CD4-positive, CD25-positive, alpha-beta regulatory T cell (primary cell): ENCODE measurements around the gene TUG1. TPM values are rescaled to one million over a fixed set of nuclear protein-coding genes. Genes with fewer than 3 reads are reported as not detected.

Experiments
- ATAC-seq, 2 donors: fragments of 150-1000 bp; cut with Tn5 transposase; one replicate each; pipeline ENCODE4 v1.10.0; 2021; ENCODE audit warnings: low read depth in 2 of 2, moderate number of reproducible peaks in 2 of 2, moderate library complexity in 1 of 2
- DNase-seq, 3 donors: peaks; one replicate each; pipeline versions ENCODE4 v3.0.0 to v3.0.0-alpha.2; 2012 to 2022; ENCODE audit warnings: mixed read lengths in 1 of 3
- H3K27ac ChIP-seq: one replicate; pipeline ENCODE4 v1.7.0; 2013; ENCODE audit warnings: mild to moderate bottlenecking, low read length; ENCODE audit not compliant: insufficient read depth, poor library complexity, severe bottlenecking
- H3K27me3 ChIP-seq: one replicate; pipeline ENCODE4 v1.7.0; 2013; ENCODE audit warnings: low read length; ENCODE audit not compliant: control insufficient read depth, insufficient read depth
- H3K36me3 ChIP-seq: one replicate; pipeline ENCODE4 v1.7.0; 2013; ENCODE audit warnings: mild to moderate bottlenecking, low read length, moderate library complexity; ENCODE audit not compliant: control insufficient read depth, insufficient read depth
- H3K4me1 ChIP-seq: 2 replicates; pipeline ENCODE4 v1.7.0; 2013; ENCODE audit warnings: mild to moderate bottlenecking, low read length; ENCODE audit not compliant: insufficient read depth, control insufficient read depth, poor library complexity, severe bottlenecking
- H3K4me3 ChIP-seq: one replicate; pipeline ENCODE4 v1.7.0; 2013; ENCODE audit warnings: low read depth, mild to moderate bottlenecking, low read length, moderate library complexity
- H3K9me3 ChIP-seq, 2 experiments: 1 replicate in 1 of 2; 2 replicates in 1 of 2; pipeline ENCODE4 v1.7.0; 2013; ENCODE audit warnings: low read length in 2 of 2, mild to moderate bottlenecking in 1 of 2, moderate library complexity in 1 of 2; ENCODE audit not compliant: control insufficient read depth in 2 of 2
- H3K27ac Mint-ChIP-seq, 3 donors: one replicate each; pipeline ENCODE4 v1.8.0; 2020 to 2022; ENCODE audit warnings: mild to moderate bottlenecking in 3 of 3, mixed read lengths in 3 of 3, moderate library complexity in 2 of 3
- H3K27me3 Mint-ChIP-seq: one replicate; pipeline ENCODE4 v1.8.0; 2022; ENCODE audit warnings: mild to moderate bottlenecking, mixed read lengths
- H3K36me3 Mint-ChIP-seq: one replicate; pipeline ENCODE4 v1.8.0; 2020; ENCODE audit warnings: mixed read lengths
- H3K4me1 Mint-ChIP-seq, 4 donors: one replicate each; pipeline ENCODE4 v1.8.0; 2020 to 2022; ENCODE audit warnings: mixed read lengths in 4 of 4, mild to moderate bottlenecking in 1 of 4
- H3K4me3 Mint-ChIP-seq, 4 donors: one replicate each; pipeline ENCODE4 v1.8.0; 2020 to 2022; ENCODE audit warnings: mild to moderate bottlenecking in 4 of 4, mixed read lengths in 4 of 4, moderate library complexity in 3 of 4
- H3K9me3 Mint-ChIP-seq, 7 donors: one replicate each; pipeline ENCODE4 v1.8.0; 2020 to 2022; ENCODE audit warnings: mixed read lengths in 7 of 7, mild to moderate bottlenecking in 3 of 7, moderate library complexity in 2 of 7
- polyA plus RNA-seq, 4 donors: library from polyadenylated mRNA; unstranded; fragments of 300-500 nt; fragmentation: Illumina TruSeq; gene quantifications; one replicate each; pipeline ENCODE4 v1.2.3, GENCODE V29; 2021
- total RNA-seq: library from RNA; stranded (reverse); gene quantifications from one replicate; pipeline ENCODE4 v1.2.3, GENCODE V29; 2022

TUG1 gene
- total and polyA plus RNA-seq, 5 donors from 2014 or later = 18.2 to 90.9 (median 21.9) TPM

- peaks cover 4 to 37% (median 17%) of the 10 kb centered on the region in 7 donors for H3K9me3 Mint-ChIP-seq
- Histone ChIP-seq H3K36me3 (no peaks in the 10 kb centered on the region), H3K4me3 (no peak overlapping the region), H3K27ac (no peak overlapping the region), H3K27me3 (no peaks in the 10 kb centered on the region), H3K9me3 (peaks cover 24 to 61% of the 10 kb centered on the region in 2 experiments), H3K4me1 (no peaks in the 10 kb centered on the region)
- no peak overlapping the region for H3K27ac Mint-ChIP-seq
- H3K4me3 Mint-ChIP-seq = no peak overlapping the region
- H3K36me3 Mint-ChIP-seq = peaks cover 4% of the 10 kb centered on the region
- ATAC-seq (no peak), DNase-seq (no peak)
- H3K27me3 Mint-ChIP-seq = peaks cover 9% of the 10 kb centered on the region
- no peaks in the 10 kb centered on the region for H3K4me1 Mint-ChIP-seq
These were observed 20.4 kb downstream of the TUG1 start for GRCh38 chr22:30989474-30989873.

GRCh38 chr22:30990690-30991089 lies 21.6 kb downstream of the TUG1 start:
- Mint-ChIP-seq H3K9me3 (peaks cover 0 to 31% (median 13%) of the 10 kb centered on the region in 7 donors), H3K4me1 (no peaks in the 10 kb centered on the region), H3K27me3 (peaks cover 9% of the 10 kb centered on the region), H3K4me3 (no peak overlapping the region), H3K36me3 (peaks cover 4% of the 10 kb centered on the region), H3K27ac (no peak overlapping the region)
- Histone ChIP-seq H3K36me3 (no peaks in the 10 kb centered on the region), H3K9me3 (peaks cover 20 to 53% of the 10 kb centered on the region in 2 experiments), H3K27me3 (peaks cover 3% of the 10 kb centered on the region), H3K4me1 (no peaks in the 10 kb centered on the region), H3K27ac (no peak overlapping the region), H3K4me3 (no peak overlapping the region)
- ATAC-seq = no peak
- DNase-seq = no peak

- ATAC-seq (no peak), DNase-seq (no peak)
- Mint-ChIP-seq H3K27ac (no peak overlapping the region), H3K4me1 (no peaks in the 10 kb centered on the region), H3K4me3 (no peak overlapping the region), H3K36me3 (peaks cover 4% of the 10 kb centered on the region), H3K27me3 (peaks cover 6% of the 10 kb centered on the region), H3K9me3 (peaks cover 0 to 20% (median 8%) of the 10 kb centered on the region in 7 donors)
- no peak overlapping the region for H3K4me3 ChIP-seq
- H3K9me3 ChIP-seq = peaks cover 13 to 36% of the 10 kb centered on the region in 2 experiments
- no peaks in the 10 kb centered on the region for H3K36me3 ChIP-seq
- H3K27me3 ChIP-seq = peaks cover 3% of the 10 kb centered on the region
- no peak overlapping the region for H3K27ac ChIP-seq
- H3K4me1 ChIP-seq = no peaks in the 10 kb centered on the region
These were observed 23.5 kb downstream of the TUG1 start for GRCh38 chr22:30992565-30992964.

- peaks cover 4% of the 10 kb centered on the region for H3K27me3 Mint-ChIP-seq
- peaks cover 5 to 14% of the 10 kb centered on the region in 2 experiments for H3K9me3 ChIP-seq
- ATAC-seq = no peak
- no peak overlapping the region for H3K4me3 Mint-ChIP-seq
- H3K36me3 ChIP-seq = no peaks in the 10 kb centered on the region
- peaks cover 0 to 8% (median 6%) of the 10 kb centered on the region in 7 donors for H3K9me3 Mint-ChIP-seq
- H3K4me1 ChIP-seq = no peaks in the 10 kb centered on the region
- no peak overlapping the region for H3K27ac Mint-ChIP-seq
- no peaks in the 10 kb centered on the region for H3K36me3 Mint-ChIP-seq
- H3K4me3 ChIP-seq = no peak overlapping the region
- H3K4me1 Mint-ChIP-seq = no peaks in the 10 kb centered on the region
- H3K27me3 ChIP-seq = peaks cover 5% of the 10 kb centered on the region
- no peak overlapping the region for H3K27ac ChIP-seq
- no peak for DNase-seq
These were observed 25.9 kb downstream of the TUG1 start for GRCh38 chr22:30994960-30995359.

- ATAC-seq (no peak), DNase-seq (no peak)
- Mint-ChIP-seq H3K27me3 (peaks cover 4% of the 10 kb centered on the region), H3K4me1 (no peaks in the 10 kb centered on the region), H3K36me3 (no peaks in the 10 kb centered on the region), H3K27ac (no peak overlapping the region), H3K4me3 (no peak overlapping the region), H3K9me3 (peaks cover 0 to 6% (median 1%) of the 10 kb centered on the region in 7 donors)
- Histone ChIP-seq H3K36me3 (no peaks in the 10 kb centered on the region), H3K27ac (no peak overlapping the region), H3K27me3 (peaks cover 5% of the 10 kb centered on the region), H3K4me3 (no peak overlapping the region), H3K9me3 (peaks cover under 1% of the 10 kb centered on the region in 2 experiments), H3K4me1 (no peaks in the 10 kb centered on the region)
These were observed 27.4 kb downstream of the TUG1 start for GRCh38 chr22:30996462-30996861.

GRCh38 chr22:30998329-30998728 lies 29.3 kb downstream of the TUG1 start:
- no peaks in the 10 kb centered on the region for H3K9me3 ChIP-seq
- H3K4me1 ChIP-seq = no peaks in the 10 kb centered on the region
- no peak overlapping the region for H3K4me3 ChIP-seq
- no peaks in the 10 kb centered on the region for H3K36me3 ChIP-seq
- peaks cover 4% of the 10 kb centered on the region for H3K27me3 Mint-ChIP-seq
- H3K4me3 Mint-ChIP-seq = no peak overlapping the region
- H3K27me3 ChIP-seq = peaks cover 5% of the 10 kb centered on the region
- no peak overlapping the region for H3K27ac Mint-ChIP-seq
- H3K4me1 Mint-ChIP-seq = no peaks in the 10 kb centered on the region
- ATAC-seq = no peak
- no peak for DNase-seq
- H3K27ac ChIP-seq = no peak overlapping the region
- H3K36me3 Mint-ChIP-seq = no peaks in the 10 kb centered on the region
- H3K9me3 Mint-ChIP-seq = peaks cover 0 to 4% (median 2%) of the 10 kb centered on the region in 7 donors

- H3K9me3 Mint-ChIP-seq = peaks cover 0 to 12% (median 4%) of the 10 kb centered on the region in 7 donors
- no peak for DNase-seq
- no peak overlapping the region for H3K27ac Mint-ChIP-seq
- no peak overlapping the region for H3K4me3 ChIP-seq
- no peaks in the 10 kb centered on the region for H3K4me1 ChIP-seq
- peaks cover 8 to 10% of the 10 kb centered on the region in 2 experiments for H3K9me3 ChIP-seq
- no peak overlapping the region for H3K27ac ChIP-seq
- no peak for ATAC-seq
- H3K27me3 Mint-ChIP-seq = peaks cover 4% of the 10 kb centered on the region
- H3K36me3 ChIP-seq = no peaks in the 10 kb centered on the region
- no peaks in the 10 kb centered on the region for H3K4me1 Mint-ChIP-seq
- peaks cover 1% of the 10 kb centered on the region for H3K27me3 ChIP-seq
- H3K36me3 Mint-ChIP-seq = no peaks in the 10 kb centered on the region
- H3K4me3 Mint-ChIP-seq = no peak overlapping the region
These were observed 32.2 kb downstream of the TUG1 start for GRCh38 chr22:31001124-31001770.

- no peaks in the 10 kb centered on the region for H3K27me3 Mint-ChIP-seq
- H3K4me1 Mint-ChIP-seq = no peaks in the 10 kb centered on the region
- Histone ChIP-seq H3K27ac (no peak overlapping the region), H3K36me3 (no peaks in the 10 kb centered on the region), H3K27me3 (no peaks in the 10 kb centered on the region), H3K9me3 (peaks cover 8 to 12% of the 10 kb centered on the region in 2 experiments), H3K4me1 (no peaks in the 10 kb centered on the region), H3K4me3 (no peak overlapping the region)
- ATAC-seq (no peak), DNase-seq (no peak)
- no peak overlapping the region for H3K4me3 Mint-ChIP-seq
- H3K9me3 Mint-ChIP-seq = peaks cover 1 to 19% (median 3%) of the 10 kb centered on the region in 7 donors
- no peaks in the 10 kb centered on the region for H3K36me3 Mint-ChIP-seq
- no peak overlapping the region for H3K27ac Mint-ChIP-seq
These were observed 36.5 kb downstream of the TUG1 start for GRCh38 chr22:31005535-31005934.
